ENCODE measurements around the gene RNF7. TPM values are rescaled to one million over a fixed set of nuclear protein-coding genes. Genes with fewer than 3 reads are reported as not detected.

Gene RNF7
- total and polyA plus RNA-seq, 2 of the 8 experiments (the other 6 are each of a cell fraction or from before 2014, with no cell fraction given): 78.4 to 113 TPM

GRCh38 chr3:141699324-141699723, 38.8 kb upstream of the RNF7 start (continued):
- TF ChIP-seq CHD7 (IDR thresholded peaks at IDR 0.05; ENCODE audit: insufficient replicate concordance, low read length): no peak
